ENCODE measurements around the gene TAS2R50.

Gene TAS2R50

GRCh38 chr12:10943167-10943566, 43.5 kb downstream of the TAS2R50 start:
- DNase-seq, result no peak

GRCh38 chr12:10941916-10942607, 44.6 kb downstream of the TAS2R50 start:
- DNase-seq, result no peak

GRCh38 chr12:10941369-10941768, 45.3 kb downstream of the TAS2R50 start:
- DNase-seq, result no peak

GRCh38 chr12:10940389-10940788, 46.3 kb downstream of the TAS2R50 start:
- DNase-seq, result no peak

GRCh38 chr12:10939163-10939562, 47.5 kb downstream of the TAS2R50 start, which contains the start of gene TAS2R14:
Gene TAS2R14, minus strand, starts transcription at chr12:10939263. Its CDS starts 56 bp downstream, at chr12:10939207.
- no peak for DNase-seq

GRCh38 chr12:10936506-10936905, 50.2 kb downstream of the TAS2R50 start:
- peak; percentile 56 for DNase-seq

Data from MV-4-11 (cell line).